HG03432 (cell line): Measurements from ENCODE around the gene KDM4B.

ENCODE experiments used
- ATAC-seq: cut with Tn5 transposase; IDR thresholded peaks from one replicate; pipeline ENCODE4 v1.9.1; 2021; ENCODE audit warnings: mild to moderate bottlenecking, moderate library complexity; ENCODE audit not compliant: unreplicated experiment

The KDM4B gene

DNA sequence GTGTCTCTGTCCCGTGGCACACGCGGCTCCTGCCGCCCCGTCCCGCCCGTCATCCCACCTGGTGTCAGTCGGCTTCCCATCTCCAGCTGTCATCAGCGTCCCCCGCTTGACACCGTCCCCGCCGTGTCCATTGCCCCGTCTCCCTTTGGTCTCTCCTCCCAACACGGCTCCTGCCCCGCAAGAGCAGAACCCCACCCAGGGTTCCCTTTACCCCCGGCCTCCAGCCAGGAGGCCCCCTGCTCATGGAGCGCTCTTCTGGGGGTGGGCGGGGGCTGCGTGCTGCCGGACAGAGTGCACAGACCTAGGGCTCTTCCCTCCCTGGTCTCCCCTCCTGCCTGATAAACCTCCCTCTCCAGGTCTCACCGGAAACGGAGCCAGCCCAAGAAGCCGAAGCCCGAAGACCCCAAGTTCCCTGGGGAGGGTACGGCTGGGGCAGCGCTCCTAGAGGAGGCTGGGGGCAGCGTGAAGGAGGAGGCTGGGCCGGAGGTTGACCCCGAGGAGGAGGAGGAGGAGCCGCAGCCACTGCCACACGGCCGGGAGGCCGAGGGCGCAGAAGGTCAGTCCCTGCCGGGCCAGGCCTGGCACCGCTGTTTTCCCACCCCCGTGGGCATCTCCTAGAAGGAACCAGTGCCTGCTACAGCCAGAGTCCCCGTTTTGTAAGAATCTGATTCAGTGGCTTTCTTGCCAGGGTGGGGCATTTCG lies 150.5 kb downstream of the KDM4B start:
- ATAC-seq, result no peak

DNA sequence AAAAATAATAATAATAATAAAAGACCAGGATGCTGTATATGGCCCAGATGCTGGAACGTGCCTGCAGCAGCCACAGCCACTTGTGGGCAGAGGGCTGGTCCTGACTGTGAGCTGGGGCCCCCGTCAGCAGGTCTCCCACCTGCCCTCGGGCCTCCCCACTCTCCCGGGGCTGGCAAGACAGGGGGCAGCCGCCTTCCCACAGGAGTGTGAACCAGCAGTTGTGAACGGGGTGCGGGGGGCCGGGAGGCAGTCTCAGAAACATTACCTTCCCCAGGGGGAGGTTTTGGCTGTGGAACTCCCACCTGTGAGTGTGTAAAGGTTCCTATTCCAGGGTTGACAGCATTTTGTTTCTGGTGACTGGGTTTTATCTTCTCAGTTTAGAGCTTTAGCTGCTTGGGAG lies 151.4 kb downstream of the KDM4B start:
- ATAC-seq, result no peak

DNA sequence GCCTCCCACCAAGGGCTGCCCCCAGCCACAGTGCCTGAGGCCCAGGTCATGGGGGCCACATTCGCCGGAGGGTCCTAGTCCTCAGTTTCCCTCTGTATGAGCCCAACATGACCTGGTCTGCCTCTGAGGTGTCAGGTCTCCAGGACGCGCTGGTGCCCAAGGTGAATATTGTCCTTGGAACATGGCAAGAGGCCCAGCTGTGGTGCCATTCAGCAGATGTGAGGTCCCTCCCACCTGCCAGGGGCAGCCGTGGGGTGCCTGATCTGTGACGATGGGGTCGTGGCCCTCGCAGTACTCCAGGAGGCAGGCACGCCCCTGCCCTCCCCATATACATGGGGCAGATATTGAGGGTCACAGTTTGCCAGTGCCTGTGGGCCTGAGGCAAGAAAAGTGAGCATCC lies 151.9 kb downstream of the KDM4B start:
- ATAC-seq, result no peak

DNA sequence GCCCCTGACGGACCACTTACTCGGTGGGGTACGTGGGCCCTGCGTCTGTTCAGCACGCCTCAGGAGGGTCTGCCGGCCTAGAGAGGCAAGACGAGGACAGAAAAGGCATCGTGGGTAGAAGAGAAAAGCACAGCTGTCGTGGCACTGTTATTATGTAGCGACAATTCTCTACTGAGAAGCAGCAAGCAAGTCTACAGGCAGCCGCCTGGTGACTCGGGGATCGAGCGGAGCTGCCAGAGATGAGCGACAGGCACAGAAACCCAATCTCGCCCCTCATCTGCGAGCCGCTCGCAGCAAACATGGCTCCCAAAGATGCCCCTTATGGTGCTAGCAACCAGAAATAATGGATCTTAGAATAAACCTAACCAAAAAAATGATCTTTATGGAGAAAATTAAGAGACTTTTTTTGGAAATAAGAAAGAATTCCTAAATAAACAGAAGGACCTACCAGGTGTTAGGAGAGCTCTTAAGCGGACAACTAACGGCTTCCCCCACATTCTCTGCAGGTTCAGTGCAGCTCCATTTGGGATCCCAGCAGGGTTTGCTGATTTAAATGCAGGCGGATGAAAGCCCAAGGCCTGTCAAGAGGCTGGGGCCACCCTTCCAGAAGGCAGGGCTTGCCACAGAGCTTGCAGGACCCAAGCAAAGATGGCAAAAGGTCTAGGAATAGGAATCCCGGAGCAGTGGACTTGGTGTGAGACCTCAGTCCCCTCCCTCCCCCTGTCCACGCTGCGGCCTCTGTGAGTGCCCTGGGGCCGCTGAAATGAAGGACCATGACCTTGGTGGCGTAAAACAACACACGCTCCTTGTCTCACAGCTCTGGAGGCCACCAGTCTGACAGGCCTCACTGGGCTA lies 152.6 kb downstream of the KDM4B start:
- ATAC-seq, result no peak

DNA sequence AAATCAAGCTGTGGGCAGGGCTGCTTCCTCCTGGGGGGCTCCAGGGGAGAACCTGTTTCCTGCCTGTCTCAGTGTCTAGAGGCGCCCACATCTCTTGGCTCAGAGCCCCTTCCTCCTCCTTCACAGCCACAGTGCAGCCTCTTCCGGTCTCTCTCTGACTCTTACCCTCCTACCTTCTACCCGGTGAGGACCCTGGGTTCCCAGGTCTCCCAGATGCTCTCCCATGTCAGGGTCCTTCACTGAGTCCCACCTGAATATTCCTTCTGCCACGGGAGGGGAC lies 153.1 kb downstream of the KDM4B start:
- no peak for ATAC-seq

DNA sequence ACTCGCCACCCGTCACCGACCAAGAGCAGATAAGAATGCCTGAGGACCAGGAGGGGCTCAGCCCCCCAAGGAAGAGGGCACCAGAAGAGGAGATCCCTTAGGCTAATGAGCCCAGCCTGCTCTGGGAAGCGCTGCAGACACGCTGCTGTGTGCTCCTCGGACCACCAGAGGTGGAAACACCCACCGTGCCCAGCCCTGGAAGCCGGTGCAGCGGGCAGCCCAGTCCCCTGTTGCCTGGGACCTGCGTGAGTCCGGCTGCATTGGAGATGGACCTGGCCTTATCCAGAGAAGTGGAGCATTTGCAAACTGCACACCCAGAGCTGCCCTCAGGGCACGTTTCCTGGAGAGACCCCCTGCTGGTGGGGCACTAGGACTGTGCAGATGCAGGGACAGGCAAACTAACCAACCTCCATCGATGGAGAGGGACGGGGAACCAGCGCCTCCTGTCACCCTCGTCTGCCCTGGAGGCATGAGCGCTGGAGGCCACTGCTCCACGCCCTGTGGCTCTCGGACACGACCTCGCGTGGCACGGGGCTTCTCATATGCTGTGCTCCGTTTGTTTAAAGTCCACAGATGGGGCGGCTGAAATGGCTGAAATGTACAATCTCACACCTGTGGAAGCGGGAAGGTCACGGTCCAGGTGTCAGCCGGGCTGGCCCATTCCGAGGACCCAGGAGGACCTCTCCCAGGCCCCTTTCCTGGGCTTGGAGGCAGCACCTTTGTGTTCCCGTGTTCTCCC lies 153.9 kb downstream of the KDM4B start:
- no peak for ATAC-seq

DNA sequence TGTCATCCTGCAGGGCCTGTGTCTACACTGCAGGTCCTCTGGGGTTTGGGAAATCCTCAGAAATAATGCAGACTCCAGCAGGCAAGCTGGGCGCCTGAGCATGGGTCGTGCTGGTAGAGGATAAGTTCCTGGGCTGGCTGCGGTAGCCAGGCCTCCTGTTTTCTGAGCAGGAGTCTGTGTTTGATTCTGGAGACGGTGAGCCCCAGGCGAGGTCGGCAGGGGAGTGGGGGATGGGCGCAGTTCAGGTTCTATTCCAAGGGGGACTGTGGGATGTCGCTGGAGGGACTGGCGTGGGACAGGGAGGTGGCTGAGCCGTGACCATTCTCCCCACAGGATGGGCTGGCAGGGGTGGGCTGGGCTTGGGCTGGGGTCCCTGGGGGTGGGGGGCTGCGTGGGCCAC lies 154.7 kb downstream of the KDM4B start:
- ATAC-seq, result no peak

DNA sequence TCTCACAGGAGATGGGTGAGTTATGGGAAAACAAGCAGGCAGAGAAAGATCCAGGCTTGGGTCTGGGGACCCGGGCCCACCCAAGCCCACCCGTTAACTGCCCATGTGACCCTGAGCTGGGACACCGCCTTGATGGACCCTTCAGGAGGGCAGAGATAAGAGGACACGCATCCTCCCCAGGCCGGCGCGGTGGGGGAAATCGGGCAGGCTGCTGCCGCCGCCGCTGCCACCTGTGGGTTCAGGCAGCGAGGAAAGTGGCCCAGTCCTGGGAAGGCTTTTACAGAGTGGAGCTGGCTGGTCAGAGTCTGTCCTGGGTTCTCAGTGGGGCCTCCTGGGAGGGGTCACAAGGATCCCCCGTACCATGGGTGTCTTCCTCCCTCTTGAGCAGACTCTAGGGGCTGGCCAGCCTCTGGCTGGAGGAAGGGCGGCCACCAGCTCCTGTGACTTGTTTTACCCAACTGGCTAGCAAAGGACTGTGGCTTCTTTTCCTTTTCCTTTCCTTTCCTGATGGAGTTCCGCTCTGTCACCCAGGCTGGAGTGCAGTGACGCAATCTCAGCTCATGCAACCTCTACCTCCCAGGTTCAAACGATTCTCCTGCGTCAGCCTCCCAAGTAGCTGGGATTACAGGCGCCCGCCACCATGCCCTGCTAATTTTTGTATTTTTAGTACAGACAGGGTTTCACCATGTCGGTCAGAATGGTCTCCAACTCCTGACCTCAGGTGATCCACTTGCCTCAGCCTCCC lies 155.4 kb downstream of the KDM4B start:
- no peak for ATAC-seq

DNA sequence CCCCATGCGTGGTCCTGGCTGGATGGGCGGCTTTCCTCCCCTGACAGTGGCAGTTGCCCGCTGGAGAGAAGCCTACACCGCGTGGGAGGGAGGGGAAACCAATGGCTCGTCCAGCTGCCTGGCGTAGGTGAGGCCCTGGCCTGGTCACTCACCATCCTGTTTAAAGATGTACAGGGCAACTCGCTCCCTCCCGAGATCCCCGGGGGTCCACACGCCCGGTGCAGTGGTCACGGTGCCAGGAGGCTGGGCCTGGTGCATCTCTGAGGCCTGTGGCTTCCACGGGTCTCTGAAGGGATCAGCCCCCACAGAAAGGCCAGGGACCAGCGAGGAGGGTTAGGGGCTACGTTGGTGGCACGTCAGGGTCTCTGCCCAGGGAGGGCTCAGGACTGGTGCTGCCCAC lies 156.5 kb downstream of the KDM4B start:
- ATAC-seq, result no peak

DNA sequence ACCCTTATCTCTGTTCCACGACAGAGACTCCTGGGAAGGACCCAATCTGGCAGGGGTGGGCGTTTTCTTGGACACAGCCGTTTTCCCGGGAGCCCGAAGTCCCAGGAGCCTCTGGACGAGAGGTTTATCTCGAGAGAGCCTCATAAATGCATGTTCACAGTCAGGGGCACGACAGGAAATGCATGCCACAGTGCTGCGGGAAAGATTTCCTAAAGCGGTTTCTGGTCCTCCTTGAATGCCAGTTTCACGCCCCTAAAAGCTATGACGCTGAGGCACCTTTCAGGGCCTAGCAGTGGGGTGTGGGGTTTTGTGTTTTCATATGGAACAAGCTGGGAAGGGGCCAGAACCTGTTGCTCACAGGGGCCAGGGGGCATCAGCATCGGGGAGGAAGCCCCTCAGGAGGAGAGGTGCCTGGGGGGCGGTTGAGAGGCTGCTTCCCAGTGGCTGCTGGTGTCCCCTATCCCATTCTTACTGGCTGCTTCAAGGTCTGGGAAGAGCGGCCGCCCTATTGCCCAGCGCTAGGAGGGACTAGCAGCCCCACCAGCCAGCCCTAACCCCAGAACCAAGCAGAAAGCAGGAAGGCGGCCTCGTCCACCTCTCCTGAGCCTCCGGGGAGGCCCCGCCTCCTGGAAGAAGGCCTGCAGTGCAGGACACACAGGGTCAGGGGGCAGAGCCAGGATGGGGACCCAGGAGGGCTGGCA lies 157.0 kb downstream of the KDM4B start:
- no peak for ATAC-seq

DNA sequence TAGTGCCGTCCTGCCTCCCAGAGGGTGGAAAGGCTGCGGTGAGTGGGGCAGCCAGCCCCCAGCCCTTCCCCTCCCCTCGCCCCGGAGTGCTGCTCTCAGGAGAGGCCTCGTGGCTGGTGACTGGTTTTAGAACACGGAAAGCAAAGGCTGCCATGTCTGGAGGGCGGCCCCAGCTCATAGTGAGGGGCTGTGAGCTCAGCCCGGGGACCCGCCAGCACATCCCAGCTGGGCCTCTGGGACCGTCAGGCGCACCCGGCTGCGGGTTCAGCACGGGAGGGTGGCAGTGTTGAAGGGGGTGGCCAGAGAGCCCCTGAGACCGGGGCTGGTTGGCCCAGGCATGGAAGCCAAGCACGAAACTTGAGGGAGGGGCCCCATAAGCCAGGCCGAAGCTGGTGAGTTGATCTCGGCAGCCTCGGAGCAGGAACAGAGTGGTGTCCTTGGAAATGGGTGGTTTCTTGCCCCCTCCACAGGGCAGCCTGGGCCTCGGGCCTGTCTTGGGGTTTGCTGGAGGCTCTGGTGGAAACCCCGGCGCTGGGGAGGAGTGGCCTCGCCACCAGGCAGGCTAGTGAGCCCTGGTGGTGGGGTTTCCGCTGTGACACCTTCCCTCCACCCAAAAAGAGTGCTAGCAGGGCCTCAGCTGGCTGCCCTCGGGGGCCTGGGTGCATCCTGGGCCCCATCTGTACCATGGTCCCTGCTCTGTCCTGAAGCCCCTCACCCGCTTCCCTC lies 157.7 kb downstream of the KDM4B start:
- ATAC-seq, result no peak

DNA sequence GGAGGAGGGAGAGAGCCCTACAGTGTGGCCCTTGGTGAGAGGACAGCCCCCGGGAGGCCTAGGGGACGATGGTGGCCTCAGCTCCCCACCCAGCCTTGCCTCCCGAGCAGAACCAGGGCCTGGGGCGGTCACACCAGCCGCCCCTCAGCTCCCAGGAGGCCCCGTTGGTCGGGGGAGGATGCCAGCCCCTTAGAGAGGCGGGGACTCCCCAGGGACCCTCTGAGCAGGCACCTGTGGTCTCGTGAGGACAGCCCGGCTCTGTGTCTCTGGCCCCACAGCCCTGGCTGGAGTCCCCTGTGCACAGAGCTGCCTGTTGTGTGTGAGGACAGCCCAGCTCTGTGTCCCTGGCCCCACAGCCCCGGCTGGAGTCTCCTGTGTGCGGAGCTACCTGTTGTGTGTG lies 158.8 kb downstream of the KDM4B start:
- no peak for ATAC-seq

DNA sequence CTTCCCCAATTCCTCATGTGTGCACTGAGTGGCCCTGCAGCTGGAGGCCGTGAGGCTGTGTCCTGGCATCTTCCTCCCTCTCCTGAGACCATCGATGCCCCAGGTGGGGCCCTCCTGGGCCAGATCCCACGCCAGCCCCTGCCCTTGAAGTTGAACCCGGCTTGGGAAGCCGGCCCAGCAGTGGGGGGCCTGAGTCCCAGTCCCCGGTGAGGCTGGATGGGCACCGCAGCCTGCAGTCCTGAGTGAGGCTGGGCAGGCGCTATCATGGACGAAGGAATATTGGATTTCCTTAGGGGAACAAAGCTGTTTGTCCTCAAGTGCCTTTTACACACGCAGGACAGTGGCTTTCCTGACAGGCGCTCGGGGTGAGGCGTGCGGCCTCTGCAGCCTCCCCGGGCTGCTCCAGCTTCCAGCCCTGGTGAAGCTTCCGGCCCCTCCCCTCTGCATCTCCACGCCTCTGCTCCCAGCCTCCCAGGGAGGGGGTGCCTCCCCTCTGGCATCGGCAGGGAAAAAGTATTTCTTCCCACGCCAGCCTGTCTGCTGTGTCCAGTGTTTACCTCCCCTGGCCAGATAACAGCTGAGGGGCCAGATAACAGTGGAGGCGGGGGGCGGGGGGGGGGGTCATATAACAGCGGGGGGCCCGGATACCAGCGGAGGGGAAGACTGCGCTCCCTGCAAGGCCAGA lies 159.5 kb downstream of the KDM4B start:
- no peak for ATAC-seq

DNA sequence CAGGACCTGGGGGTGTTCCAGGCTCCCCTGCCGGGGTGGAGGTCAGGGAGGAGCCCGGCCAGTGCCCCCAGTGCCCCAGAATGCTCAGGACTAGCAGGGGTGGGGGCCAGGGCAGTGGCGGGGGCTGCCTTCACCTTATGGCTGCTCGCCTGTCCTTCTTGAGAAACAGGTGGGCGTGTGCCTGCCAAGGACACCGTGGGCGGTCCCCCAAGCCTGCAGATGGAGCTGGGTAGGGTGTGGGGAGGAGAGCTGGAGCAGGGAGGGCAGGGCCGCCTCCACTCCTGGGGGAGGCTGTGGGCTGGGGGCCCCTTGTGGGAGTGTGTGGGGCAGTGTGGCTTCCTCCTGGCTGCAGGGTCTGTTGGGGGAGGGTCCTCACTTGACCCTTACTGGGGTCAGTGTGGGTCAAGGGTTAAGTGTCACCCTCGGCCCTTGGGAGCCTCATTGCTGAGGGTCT lies 160.1 kb downstream of the KDM4B start:
- ATAC-seq, result no peak

DNA sequence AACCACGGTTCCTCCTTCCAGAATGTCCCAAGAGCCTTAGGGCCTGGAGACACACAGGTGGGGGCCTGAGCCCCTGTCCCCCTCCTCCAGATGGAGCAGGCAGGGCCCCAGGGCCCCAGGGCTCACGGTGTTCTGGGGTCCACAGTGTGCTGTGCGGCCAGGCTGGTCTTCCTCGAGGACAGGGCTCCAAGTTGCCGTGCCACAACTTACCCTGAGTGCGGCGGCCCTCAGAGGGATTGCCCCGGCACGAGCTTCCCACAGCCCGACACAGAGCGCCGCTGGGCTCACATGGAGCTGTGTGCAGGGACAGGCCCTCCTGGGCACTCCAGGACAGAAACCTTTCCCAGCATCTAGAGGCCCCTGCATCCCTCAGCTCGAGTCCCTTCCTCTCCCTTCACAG lies 160.8 kb downstream of the KDM4B start:
- ATAC-seq, result no peak

DNA sequence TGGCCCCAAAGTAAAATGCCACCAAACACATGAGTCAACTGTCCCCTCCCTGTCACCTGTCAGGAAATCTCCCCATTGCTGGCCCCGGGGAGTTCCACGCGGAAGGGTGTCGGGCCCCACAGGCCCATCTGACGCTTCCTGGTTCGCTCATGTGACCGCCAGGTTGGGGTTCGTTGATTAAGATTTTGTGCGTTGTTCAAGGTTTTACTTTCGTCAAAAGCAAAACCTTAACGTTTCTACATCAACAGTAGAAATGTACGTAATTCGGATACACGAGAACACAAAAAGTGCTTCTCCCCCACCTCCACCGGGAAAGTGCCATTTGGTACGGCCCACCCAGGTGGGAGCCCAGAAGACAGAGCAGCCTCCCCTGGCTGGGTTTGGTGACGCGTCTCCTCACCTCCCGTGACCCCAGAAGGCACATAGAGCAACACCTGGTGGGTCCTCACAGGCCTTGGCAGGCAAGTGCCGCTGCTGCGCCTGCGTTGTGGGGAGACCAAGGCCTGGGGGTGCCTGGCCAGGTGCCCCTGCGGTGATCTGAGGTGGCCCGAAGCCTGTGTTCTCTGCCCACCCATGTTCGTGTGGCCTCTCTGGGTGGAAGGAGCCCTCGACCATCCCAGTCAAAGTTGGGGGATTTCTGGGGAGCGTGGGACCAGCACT lies 161.6 kb downstream of the KDM4B start:
- ATAC-seq, result peak; percentile 43

DNA sequence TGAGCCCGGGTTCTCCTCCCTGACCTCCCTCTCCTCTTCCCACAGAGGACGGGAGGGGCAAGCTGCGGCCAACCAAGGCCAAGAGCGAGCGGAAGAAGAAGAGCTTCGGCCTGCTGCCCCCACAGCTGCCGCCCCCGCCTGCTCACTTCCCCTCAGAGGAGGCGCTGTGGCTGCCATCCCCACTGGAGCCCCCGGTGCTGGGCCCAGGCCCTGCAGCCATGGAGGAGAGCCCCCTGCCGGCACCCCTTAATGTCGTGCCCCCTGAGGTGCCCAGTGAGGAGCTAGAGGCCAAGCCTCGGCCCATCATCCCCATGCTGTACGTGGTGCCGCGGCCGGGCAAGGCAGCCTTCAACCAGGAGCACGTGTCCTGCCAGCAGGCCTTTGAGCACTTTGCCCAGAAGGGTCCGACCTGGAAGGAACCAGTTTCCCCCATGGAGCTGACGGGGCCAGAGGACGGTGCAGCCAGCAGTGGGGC lies 162.2 kb downstream of the KDM4B start:
- peak; percentile 42 for ATAC-seq

DNA sequence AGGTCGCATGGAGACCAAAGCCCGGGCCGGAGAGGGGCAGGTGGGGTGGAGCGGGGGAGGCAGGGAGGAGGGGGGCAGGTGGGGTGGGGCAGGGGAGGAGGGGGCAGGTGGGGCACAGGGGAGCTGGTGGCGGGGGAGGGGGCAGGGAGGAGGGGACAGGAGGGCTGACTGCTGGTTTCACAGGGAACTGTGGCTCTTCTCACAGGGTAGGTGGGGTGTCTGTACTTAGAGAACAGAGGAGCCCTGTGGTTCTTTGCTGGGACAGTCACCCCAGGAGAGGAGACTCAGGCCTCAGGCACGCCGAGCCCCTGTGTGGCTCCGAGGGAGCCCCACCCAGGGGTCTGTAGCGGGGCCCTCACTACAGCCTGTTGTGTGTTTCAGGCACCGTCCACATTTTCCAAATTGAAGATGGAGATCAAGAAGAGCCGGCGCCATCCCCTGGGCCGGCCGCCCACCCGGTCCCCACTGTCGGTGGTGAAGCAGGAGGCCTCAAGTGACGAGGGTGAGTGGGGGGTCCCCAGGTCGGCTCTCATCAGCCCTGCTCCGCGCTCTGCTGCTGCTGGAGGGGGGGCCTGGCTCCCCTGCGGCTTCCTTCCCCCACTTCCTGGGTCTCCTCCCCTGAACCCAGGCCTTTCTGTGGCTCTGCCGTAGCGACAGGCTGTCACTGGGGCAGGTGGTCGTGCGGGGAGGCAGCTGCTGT lies 162.7 kb downstream of the KDM4B start:
- ATAC-seq, result no peak
